GM19397 (cell line): ENCODE results near the gene CD38.
"Not testable (repeated sequence)": the region's sequence is repeated elsewhere in the genome, so short reads cannot be mapped to it uniquely, and the experiment has no call there.

Source experiments
- ATAC-seq: cut with Tn5 transposase; IDR thresholded peaks from one replicate; pipeline ENCODE4 v1.9.1; 2021; ENCODE audit warnings: mild to moderate bottlenecking, moderate library complexity; ENCODE audit not compliant: unreplicated experiment

CD38 gene

DNA sequence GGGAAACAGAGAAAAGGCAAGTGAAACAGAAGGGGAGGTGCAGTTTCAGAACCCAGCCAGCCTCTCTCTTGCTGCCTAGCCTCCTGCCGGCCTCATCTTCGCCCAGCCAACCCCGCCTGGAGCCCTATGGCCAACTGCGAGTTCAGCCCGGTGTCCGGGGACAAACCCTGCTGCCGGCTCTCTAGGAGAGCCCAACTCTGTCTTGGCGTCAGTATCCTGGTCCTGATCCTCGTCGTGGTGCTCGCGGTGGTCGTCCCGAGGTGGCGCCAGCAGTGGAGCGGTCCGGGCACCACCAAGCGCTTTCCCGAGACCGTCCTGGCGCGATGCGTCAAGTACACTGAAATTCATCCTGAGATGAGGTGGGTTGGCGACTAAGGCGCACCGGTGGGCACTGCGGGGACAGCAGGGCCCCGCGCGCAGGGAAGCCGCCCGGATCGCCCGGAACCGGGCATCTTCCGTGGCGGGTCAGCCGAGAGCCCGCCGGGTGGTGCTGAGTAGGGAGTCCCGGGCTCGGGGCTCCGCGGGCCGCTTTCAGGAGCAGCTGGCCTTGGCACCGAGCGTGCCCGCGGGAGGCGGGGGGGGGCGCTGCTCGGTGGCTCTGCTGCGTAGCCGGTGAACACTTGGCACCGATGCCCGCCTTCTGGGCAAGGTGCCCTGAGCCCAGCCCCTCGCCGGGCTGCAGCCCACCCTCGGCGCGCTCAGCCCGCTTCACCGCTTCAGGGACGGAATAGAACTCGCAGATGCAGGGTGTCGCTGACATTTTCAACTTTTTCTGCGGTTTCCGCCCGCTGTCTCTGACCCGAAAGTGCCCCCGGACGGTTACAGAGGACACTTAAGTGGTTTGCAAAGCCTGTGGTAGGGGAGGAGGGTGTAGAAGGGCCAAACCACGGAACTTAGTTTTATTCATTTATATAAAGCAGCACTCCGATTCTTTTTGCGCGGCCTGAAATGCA lies at the start of gene CD38:
CD38 (plus strand) TSS at position 40 of the 953 bp plus-strand sequence; CDS start at position 127, 87 bp downstream.
- ATAC-seq = peak; percentile 65

DNA sequence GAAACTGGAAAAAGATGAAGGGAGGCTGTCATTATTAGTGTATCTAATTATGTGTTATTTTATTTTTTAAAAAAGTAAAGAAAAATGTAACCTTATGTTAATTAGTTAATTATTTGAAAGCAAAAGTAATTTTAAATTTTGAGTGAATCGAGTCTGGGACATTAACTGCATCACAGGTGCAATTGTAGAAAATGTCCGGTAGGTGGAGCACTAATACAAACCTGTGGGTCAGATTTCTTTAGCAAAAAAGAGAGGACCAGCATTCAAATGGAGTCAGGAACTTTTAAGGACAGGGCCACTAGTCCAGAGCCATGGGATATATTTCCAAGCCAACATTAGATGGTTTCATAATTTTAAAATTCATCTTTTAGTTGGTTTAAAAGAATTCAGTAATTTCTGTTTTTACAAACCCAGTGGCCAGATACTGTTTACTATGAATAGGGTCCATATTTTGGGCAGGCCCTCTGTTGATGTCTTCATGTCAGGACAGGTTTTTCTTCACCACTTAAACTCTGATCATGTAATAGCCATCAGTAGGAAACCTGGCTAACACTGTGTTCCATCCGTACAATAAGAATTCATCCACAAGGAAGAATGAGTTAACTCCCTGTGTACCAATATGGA lies 48.1 kb upstream of the CD38 start:
- no peak for ATAC-seq

DNA sequence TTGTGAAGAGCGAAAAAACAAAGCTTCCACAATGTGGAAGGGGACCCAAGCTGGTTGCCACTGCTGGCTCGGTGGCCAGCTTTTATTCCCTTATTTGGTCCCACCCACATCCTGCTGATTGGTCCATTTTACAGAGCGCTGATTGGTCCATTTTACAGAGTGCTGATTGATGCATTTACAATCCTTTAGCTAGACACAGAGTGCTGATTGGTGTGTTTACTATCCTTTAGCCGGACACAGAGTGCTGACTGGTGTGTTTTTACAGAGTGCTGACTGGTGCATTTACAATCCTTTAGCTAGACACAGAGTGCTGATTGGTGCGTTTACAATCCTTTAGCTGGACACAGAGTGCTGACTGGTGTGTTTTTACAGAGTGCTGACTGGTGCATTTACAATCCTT lies 45.1 kb upstream of the CD38 start:
- ATAC-seq = not testable (repeated sequence)

DNA sequence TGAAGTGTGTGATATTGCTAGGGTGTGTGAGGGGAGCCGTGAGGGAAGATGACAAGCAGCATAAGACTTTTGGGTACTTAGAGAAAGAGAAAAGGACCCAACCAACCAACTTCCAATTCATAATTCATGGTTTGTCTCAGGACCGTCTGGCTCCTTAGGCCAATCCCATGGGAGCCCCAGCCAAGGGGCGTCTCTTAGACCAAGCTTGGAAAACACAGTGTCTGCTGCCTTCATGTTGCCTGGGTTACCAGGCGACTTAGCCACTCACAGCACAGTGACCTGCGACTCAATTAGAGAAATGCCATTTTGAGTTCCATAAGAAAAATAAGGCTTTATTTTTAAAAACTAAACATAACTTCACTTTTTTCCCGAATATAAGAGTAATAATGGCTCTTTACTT lies 42.6 kb upstream of the CD38 start:
- ATAC-seq = no peak

DNA sequence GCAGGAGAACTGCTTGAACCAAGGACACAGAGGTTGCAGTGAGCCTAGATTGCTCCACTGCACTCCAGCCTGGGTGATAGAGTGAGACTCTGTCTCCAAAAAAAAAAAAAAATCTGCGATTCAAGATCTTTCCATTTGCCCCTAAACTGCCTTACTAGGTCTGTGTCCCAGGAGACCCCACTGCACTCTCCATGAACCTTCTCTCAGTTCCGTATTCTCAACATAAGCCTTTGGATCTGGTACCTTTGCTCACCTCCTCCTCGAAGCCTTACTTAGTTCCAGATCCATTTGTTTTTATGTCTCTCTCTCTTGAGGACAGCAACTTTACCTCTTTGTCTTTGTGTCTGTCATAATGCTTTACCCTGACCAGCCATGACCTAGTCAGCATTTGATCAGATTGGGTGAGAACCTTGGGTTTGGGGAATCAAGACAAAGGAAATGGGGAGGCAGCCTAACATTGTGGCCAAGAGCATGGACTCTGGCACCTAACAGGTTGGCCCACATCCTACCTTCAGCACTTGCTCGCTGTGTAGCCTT lies 41.5 kb upstream of the CD38 start:
- ATAC-seq = no peak

DNA sequence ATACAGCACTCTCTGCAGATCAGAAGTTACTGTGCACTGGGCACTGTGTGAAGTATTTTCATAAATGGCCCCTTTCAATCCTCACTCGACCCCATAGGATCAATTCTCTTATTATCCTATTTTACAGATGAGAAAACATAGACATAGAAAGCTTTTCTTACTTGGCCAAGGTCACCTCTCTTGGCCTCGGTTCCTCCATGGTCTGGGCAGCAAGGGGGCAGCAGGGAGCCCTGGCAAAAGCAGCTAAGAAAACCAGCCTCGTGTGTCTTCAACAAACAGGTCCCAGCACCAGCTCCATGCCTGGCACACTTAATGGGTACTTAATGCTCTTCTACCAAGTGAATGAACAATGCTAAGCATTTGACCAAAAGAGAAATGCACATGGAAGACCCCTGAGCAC lies 40.9 kb upstream of the CD38 start:
- ATAC-seq = no peak

DNA sequence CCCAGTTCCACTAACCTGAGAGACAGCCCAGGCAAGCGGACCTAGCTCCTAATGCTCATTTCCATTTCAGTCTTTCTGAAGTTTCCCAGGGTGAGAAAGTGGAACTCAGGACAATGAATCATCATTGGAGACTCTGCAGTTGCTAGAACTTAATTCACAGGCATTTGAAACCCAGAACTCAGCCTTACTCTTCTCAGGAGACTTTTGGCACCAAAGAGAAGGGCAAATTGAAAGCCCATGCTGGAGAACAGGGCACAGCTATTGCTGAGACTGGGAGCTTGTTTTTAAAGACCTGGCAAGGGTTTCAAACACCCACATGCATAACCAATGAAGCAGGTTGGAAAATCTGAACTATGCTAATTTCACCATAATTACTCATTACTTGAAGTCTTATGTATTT lies 39.3 kb upstream of the CD38 start:
- no peak for ATAC-seq

DNA sequence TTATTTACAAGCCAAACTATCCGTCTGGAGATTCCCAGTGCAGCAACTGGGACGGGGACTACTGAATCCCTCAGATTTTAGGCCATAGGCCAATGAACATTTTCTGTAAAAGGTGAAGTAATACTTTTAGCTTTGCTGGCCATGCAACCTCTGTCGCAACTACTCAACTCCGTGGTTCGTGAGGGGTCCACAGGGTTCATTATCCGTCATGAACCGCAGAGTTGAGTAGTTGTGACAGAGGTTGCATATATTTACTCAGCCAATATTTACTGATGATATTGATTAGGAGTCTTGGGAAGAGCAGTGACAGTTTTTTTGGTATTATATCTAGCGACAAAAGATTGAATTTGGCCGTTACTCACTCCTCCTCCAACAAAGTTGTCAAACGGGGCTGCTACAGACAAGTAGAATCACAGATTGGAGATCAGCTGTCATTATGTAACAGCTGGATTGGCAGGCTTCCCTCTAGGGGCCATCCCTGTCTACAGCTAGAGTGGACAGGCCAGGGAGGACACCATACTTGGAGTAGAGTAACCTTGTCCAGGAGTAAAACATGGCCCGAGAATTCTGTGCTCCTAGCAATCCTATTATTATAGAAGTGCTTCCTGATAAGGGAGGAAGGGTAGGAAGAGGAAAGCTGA lies 37.2 kb upstream of the CD38 start:
- ATAC-seq = no peak

DNA sequence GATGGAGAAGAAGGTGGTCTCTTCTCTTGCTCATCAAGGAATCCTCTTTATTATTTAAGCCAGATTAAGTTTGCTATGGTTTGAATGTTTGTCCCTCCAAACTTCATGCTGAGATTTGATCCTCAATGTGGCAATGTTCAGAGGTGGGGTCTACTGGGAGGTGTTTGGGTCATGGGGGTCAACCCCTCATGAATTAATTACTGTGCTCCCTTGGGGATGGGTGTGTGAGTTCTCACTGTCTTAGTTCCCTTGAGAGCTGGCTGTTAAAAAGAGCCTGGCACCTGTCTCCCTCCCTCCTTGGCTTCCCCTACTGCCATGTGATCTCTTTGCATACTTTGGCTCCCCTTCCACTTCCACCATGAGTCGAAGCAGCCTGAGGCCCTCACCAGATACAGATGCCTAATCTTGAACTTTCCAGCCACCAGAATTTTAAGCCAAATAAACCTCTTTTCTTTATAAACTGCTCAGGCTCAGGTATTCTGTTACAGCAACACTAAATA lies 36.0 kb upstream of the CD38 start:
- ATAC-seq = no peak

DNA sequence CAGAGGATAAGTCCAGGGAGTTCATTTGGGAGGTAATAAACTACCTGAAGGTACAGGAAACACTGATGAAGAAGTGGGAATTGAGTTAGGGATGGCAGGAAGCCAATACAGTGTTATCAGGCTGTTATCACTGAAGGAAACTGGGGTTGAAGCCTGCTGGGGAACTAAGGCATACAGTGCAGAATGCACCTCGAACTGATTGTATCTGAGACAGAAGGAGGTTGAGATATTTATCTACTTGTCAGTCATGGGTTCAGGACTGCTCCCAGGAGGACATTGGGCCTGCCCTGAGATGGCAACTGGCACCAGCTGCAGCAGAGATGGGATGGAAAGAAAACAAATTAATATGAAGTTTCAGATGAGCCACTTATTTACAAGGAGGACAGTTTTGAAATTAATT lies 35.5 kb upstream of the CD38 start:
- no peak for ATAC-seq

DNA sequence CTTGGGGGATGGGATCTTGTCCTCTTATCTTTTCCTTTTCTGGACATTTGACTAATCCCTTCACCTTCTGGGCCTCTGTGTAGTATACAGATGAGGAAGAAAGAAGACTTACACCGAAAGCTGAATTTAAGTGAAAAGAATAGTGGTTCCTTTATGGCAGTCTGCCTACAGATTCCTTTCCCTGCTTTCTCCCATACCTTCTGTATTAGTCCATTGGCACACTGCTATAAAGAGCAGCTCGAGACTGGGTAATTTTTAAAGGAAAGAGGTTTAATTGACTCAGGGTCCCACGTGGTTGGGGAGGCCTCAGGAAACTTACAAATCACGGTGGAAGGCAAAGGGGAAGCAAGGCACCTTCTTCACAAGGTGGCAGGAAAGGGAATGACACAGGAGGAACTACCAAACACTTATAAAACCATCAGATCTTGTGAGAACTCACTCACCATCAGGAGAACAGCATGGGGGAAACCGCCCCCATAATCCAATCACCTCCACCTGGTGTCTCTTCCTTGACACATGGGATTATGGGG lies 34.0 kb upstream of the CD38 start:
- ATAC-seq = no peak

DNA sequence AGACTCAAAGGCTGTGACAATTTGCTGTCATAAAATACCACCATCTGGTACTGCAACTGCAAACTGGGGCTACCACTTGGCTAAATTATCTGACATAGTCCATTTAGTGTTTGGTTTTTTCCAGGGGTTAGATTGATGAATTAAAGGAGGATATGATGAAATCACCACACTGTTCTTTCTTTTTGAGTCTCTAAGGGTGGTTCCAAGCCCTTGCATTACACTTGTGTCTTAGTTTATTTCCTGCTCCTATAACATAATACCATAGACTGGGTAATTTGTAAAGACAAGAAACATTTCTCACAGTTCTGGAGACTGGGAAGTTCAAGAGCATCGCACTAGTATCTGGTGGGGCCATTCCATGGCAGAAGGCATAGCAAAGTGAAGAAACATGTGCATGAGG lies 32.0 kb upstream of the CD38 start:
- no peak for ATAC-seq

DNA sequence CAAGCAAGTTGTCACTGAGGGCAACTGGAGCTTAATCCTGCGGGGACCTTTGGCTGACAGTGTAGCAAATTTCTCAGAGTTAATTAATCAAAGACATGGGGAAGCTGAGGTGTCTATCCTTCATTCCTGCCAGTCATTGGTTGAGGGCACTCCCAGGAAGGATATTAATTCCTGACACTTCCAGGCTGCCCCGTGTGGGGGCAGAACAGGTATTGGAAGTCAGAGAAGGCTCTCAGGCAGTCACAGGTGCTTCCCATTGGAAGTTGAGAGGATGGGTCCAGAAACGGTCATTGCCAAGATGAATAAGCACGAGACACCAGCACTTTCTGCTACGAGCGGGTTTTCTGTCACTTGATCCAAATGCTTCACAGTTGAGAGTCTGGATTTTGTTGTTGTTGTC lies 29.1 kb upstream of the CD38 start:
- ATAC-seq = no peak

DNA sequence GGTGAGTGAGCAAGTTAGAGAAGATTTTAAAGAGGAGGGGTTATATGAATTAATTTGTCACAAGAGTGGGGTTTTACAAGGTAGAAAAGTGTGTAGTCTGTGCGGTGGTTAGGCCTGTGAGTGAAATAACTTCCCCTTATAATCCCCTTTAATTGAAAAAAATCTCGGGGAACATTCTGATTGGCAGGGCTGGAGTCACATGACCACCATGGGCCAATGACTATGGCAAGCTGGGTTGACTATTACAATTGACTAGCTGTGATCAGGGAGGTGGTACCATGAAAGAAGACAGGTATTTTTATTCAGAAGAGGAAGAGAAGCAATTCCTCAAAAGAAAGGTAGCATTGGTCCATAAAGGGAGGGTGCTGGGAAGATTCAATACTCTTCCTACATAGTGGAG lies 27.0 kb upstream of the CD38 start:
- no peak for ATAC-seq

DNA sequence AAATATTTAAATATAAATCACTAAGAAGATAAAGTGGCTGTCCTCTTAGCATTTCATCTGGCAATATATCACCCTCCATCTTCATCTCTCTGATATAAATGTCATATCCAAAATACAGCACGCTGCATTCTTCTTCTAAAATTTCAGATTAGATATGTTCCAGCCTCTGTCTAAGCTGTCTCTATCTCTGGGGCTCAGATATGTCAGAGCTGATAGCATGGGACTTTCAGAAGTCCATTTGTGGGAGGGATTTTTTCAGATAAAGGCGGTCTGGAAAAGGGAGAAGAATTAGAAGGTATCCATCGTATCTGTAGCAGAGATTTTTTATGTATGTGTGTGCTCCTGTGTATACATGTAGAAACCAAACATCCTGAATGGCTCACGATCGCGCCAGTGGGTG lies 25.0 kb upstream of the CD38 start:
- ATAC-seq = no peak

DNA sequence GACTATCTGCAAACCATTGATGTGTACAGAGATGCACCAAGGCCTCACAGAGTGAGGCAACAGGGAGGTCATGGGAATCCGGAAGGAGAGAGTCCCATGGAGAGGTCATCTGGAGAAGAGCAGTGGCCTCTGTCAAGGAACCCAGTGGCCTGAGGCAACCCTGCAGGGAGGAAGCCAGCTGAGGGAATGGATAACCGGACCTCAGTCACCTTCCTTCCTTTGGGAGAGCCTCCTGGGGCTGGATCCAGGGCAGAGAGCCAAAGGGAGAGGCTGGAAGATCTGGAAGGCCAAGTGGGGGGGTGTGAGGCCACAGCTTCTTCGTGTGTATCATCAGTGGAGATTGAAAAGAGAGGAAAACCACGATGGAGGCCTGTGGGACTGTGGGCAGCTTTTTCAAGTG lies 24.3 kb upstream of the CD38 start:
- no peak for ATAC-seq

DNA sequence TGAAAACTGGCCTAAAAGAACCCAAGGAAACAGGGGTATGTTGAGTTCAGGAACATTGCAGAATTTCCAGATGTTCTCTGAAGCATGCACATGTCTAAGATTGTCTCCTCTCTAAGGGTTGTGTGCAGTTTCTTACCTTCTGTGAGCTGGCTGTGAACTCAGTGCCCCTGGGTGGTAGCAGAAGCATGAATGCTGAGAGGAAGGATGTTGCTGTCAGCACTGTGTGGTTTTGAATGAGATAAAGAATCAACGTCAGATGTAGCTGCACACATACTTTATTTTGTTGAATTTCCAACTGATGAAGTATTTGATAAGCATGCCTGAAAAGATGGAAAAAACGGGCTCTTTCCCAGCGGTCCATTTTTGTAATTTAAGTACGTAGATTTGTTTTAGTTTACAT lies 23.8 kb upstream of the CD38 start:
- ATAC-seq = no peak

DNA sequence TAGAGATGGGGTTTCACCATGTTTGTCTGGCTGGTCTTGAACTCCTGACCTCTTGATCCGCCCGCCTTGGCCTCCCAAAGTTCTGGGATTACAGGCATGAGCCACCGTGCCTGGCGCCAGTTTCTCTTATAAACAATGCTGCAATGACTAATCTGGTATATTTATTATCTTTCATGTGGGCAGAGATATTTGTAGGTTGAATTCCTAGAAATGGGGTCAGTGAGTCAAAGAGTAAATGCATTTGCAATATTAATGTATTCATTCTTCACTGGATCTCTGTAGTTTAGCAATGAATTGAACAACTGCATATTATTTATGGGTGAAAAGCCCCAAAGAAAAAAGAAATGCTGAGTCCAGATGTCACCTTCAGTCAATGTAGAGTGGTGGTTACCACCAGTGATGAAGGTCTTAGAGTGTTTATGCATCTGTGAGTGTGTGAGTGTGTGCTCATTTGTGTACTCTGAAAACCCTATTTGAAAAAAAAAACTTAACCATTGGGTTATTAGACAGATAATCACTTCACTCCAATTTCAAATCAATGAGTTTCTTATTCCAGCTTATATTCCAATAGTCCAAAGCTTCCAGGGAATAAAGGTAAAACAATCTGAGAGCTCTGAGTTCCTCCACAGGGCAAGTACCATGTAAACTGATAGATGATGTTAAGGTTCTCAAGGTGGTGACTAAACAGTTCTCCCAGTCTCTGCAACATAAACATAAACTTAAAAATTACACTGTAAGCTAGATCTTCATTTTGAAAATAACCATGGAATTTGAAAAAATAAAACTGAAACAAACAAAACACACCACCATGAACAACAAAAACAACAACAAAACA lies 22.6 kb upstream of the CD38 start:
- peak; percentile 10 for ATAC-seq

DNA sequence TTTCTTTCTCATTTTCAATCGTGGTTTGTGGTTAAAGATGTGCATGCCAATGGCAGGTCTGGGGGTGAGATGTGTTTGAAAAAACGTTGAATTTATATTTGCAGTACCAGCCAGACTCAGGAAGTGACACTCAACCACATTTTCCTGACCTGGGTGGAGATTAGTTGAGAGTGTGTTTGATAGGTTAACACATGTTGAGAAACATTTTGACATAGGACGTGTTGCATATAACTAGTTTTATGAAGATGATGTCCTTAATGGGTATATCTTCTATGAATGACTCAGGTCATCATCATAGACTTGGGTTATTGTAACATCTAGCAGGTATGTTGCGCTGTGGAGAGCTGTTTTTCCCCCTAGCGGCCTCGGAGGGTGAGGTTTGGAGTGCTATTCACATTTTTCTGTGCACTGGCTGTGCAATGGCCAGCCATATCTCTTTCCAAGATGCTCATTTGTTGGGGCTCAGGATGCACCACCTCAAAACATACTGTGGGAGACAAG lies 21.7 kb upstream of the CD38 start:
- ATAC-seq = peak; percentile 79

DNA sequence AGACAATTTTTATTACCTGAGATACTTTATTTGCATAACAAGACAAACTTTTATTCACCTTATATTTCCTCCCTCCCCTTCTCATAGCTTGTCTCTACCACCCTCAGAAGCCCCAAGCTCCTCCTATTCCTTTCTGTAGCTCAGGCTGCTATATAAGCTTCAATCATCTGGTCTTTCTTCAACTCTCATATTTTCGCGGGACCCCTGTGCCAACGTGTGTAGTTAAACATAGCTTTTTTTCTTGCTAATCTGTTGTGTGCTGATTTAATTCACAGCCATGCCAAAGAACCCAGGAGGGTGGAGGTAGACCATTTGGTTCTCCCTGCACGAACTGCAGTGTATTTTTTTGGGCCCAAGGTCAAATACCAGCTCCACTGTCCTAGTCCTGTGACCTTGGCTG lies 21.1 kb upstream of the CD38 start:
- no peak for ATAC-seq
